Esophagus squamous epithelium (tissue), 4 donors: ENCODE data around the gene TBC1D19.

ENCODE experiments used
- CTCF ChIP-seq, 6 experiments: fragments of 450-650 bp in 4 of 6; fragments of 200-600 bp in 2 of 6; sonication (generic) in 2 of 6; IDR thresholded peaks; one replicate each; pipeline ENCODE4 v1.5.1; 2016 to 2019; ENCODE audit warnings: antibody characterized with exemption in 6 of 6, mild to moderate bottlenecking in 4 of 6, moderate library complexity in 4 of 6
- POLR2A ChIP-seq, 4 donors: fragments of 450-650 bp; IDR thresholded peaks; one replicate each; pipeline ENCODE4 v1.6.1; 2017; ENCODE audit warnings: antibody characterized with exemption in 4 of 4, mild to moderate bottlenecking in 4 of 4, moderate library complexity in 3 of 4

- TF ChIP-seq CTCF (IDR thresholded peaks at IDR 0.05) (no peak), POLR2A (IDR thresholded peaks at IDR 0.05) (no peak)
Observed at GRCh38 chr4:26544421-26544820, 39.5 kb upstream of the TBC1D19 start.
